HG02571 (cell line): Measurements from ENCODE around the gene NEK4.
"Not testable (repeated sequence)": the region's sequence is repeated elsewhere in the genome, so short reads cannot be mapped to it uniquely, and the experiment has no call there.

Experiments used
- ATAC-seq: cut with Tn5 transposase; IDR thresholded peaks from one replicate; pipeline ENCODE4 v1.9.1; 2021; ENCODE audit warnings: mild to moderate bottlenecking, moderate library complexity; ENCODE audit not compliant: unreplicated experiment

The NEK4 gene

GRCh38 chr3:52743152-52743551 lies 27.6 kb downstream of the NEK4 start:
- no peak for ATAC-seq

GRCh38 chr3:52742418-52743041 lies 28.2 kb downstream of the NEK4 start:
- no peak for ATAC-seq

DNA sequence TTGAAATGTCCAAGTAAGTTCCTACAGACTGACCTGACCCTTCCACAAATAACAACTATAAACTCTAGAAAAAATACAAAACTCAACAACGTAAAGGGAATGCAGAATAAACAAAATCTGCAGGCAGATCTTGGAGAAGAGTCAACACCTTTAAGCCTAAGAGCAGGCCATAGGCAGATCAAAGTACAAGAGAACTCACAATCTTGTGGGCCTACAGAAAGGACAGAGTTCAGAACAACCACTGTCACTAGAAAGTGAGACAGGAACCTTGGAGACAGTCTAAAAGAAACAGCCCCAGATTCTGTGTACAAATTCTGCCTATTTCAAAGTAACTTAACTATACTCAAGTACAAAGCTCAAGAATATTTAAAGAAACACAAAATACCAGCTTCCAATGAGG lies 31.0 kb downstream of the NEK4 start:
- ATAC-seq = no peak

GRCh38 chr3:52733256-52733891 lies 37.4 kb downstream of the NEK4 start:
- ATAC-seq = no peak

- no peak for ATAC-seq
Observed at GRCh38 chr3:52731590-52731989, 39.1 kb downstream of the NEK4 start.

GRCh38 chr3:52730681-52731080 lies 40.1 kb downstream of the NEK4 start:
- no peak for ATAC-seq

GRCh38 chr3:52728753-52729152 lies 42.0 kb downstream of the NEK4 start:
- not testable (repeated sequence) for ATAC-seq

DNA sequence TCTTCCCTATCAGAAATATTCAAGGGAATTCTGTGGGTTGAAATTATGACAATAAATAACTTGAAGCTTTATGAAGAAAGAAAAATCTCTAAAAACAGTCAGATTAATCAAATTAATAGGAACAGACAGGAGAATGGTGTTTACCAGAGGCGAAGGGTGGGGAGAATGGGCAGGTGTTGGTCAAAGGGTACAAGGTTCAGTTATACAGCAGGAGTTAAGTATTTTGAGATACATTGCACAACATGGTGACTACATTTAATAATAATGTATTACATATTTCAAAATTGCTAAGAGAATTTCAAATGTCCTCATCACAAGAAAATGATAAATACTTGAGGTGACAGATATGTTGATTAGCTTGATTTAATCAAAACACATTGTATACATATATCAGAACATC lies 46.2 kb downstream of the NEK4 start:
- no peak for ATAC-seq

DNA sequence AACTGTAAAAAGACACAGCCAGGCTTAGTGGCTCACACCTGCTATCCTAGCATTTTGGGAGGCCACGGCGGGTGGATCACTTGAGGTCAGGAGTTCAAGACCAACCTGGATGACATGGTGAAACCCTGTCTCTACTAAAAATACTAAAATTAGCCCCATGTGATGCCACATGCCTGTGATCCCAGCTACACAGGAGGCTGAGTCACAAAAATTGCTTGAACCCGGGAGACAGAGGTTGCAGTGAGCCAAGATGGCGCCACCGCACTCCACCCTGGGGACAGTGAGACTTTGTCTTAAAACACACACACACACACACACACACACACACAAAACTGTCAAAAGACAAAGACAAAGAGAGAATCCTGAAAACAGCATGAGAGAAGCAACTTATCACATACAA lies 46.8 kb downstream of the NEK4 start:
- no peak for ATAC-seq

DNA sequence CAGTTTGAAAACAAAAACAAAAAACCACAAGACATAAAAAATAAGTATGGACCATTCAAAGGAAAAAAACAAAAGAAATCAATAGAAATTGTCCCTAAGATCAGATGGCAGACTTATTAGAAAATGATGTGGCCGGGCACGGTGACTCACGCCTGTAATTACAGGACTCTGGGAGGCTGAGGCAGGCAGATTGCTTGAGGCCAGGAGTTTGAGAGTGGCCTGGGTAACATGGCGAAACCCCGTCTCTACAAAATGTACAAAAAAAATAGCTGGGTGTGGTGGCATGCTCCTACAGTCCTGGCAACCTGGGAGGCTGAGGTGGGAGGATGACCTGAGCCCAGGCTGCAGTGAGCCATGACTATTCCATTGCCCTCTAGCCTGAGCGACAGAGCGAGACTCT lies 48.2 kb downstream of the NEK4 start:
- no peak for ATAC-seq

DNA sequence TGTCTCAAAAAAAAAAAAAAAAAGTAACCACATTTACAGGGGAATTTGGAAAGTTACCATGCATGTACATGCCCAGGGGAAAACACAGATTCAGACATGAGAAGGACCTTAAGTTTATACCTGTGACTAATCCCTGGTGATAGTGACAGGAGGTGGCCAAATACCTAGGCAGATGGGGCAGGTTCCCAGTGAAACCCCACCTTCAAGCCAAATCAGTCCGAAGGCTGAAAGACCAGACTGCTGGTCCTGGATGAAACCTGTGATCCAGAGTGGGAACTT lies 49.1 kb downstream of the NEK4 start:
- no peak for ATAC-seq

GRCh38 chr3:52721002-52721729 lies 49.6 kb downstream of the NEK4 start:
- ATAC-seq = no peak

DNA sequence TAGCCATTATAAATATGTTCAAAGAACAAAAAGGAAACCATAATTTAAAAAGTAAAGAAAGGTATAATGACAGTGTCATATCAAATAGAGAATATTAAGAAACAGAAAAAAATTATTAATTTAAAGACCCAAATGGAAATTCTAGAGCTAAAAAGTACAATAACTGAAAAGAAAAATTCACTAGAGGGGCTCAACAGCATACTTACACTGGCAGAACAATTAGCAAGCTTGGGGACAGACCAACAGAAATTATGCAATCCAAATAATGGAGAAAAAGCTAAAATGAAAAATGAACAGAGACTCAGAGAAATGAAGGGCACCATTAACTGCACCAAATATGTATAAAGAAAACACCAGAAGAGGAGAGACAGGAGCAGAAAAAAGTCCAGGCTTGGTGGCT lies 51.1 kb downstream of the NEK4 start:
- ATAC-seq = no peak

- no peak for ATAC-seq
Observed at GRCh38 chr3:52715714-52716305, 54.9 kb downstream of the NEK4 start.

GRCh38 chr3:52714335-52715302 lies 56.1 kb downstream of the NEK4 start:
- ATAC-seq = no peak

- no peak for ATAC-seq
Observed at GRCh38 chr3:52712291-52713212, 58.2 kb downstream of the NEK4 start.

GRCh38 chr3:52710512-52710911 lies 60.2 kb downstream of the NEK4 start:
- ATAC-seq = no peak

- no peak for ATAC-seq
Observed at GRCh38 chr3:52707585-52707984, 63.2 kb downstream of the NEK4 start.

GRCh38 chr3:52705688-52706686 lies 64.8 kb downstream of the NEK4 start, which contains the start of the genes GLT8D1 and SPCS1:
TSS of gene GLT8D1 (minus strand) at chr3:52705791. CDS start at chr3:52700460, 5,331 bp downstream.
TSS of gene SPCS1 (plus strand) at chr3:52706106. CDS start at chr3:52706247, 141 bp downstream.
- ATAC-seq = peak; percentile 76
